Measurements from ENCODE around the gene MPIG6B. TPM values are rescaled to one million over a fixed set of nuclear protein-coding genes. Genes with fewer than 3 reads are reported as not detected.

Gene MPIG6B
- polyA plus RNA-seq, 4 donors: 0.96 to 3.8 (median 1.2) TPM

DNA sequence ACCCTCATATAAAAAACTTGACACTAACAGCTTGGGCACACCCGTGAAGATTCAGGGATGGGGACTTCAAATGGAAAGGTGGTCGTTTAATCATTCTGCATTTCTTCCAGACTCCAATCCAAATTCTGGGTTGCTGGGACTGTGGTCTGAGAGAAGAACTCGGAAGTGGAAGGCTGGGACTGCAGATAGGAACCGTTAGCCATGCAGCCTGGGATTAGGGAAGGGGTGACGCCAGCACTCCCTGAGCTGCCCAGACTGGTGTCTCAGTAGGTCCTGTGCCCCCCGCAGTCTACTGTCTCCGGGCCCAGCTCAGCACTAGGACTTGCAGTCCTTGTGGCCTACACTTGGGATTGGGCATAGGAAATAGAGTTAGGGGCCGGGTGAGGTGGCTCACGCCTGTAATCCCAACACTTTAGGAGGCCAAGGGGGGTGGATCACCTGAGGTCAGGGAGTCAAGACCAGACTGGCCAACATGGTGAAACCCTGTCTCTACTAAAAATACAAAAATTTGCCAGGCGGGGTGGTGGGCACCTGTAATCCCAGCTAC, 13.7 kb downstream of the MPIG6B start:
- DNase-seq (ENCODE audit: low read depth in 4 of 4, low spot score in 3 of 4): no peak

DNA sequence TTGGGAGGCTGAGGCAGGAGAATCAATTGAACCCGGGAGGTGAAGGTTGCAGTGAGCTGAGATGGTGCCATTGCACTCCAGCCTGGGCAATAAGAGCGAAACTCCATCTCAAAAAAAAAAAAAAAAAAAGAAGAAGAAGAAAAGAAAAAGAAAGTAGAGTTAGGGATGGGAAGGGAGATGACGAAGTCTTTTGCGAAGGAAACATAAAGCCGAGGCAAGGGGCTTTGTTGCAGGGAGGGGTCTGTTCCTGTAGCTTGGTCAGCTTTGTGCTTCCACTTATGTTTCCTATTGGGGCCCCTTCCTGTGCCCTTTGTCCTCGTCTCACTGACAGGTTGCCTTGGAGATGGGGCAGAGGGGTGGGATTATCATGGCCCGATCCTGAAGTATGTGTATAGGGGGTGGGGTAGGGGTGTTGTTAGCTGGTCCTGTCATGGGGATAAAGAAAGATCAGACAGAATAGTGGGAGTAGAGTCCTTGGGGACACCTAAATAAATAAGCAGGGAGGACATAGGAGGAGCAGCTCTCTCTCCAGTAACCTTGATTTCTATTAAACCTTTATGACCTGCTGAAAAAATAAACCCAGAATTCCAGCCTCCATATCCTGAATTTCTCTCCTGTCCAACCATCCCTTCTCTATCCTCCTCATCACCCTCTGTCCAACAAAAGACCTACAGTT, 14.3 kb downstream of the MPIG6B start:
- DNase-seq (ENCODE audit: low read depth in 4 of 4, low spot score in 3 of 4): peak in 2 of 4 donors; percentile 31 to 71

DNA sequence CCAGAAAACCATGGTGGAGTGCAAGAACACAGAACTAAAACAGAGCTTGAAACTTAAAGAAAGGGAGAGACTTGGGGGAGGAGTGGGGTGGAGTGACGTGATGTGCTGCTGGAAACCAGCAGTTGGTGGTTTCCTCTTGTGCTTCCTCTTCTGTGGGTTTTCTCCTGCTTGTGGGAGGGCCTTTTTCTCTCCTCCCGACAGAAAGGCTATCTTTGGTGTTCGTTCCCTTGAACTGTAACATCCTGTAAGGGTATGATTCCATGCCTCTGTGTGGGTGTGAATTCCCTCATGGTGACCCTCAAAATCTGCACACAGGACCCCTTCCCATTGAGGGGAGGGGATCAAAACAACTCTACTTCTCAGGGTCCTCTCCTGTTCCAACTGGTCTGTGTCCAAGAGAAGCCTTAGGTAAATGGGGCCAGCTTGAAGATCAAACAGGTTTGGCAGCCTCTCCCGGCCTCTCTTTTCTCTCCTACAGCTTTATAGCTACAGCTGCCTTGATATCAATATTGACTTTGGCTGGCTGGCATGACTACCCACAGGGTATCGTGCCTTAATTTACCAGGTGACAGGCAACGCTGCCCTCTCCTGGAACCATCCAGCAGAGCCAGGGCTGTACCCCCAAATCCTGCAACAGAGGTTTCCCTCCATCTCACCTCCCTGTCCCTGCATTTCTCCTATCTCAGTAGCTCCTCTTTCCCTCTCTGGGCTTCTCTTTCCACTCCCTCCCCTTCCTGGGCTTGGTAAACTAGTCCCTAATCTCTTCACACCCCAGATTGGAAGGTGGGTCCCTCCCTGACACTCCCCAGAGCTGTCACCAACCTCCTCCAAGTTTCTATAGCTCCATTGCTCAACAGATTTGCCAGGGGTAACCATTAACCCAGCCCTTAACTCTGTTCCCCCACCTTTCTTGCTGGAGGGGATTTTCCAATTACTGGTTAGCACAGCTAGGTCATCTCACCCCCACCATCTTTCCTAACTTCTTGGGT, 15.1 kb downstream of the MPIG6B start:
- DNase-seq (ENCODE audit: low read depth in 4 of 4, low spot score in 3 of 4): peak in 2 of 4 donors; percentile 53 to 65

DNA sequence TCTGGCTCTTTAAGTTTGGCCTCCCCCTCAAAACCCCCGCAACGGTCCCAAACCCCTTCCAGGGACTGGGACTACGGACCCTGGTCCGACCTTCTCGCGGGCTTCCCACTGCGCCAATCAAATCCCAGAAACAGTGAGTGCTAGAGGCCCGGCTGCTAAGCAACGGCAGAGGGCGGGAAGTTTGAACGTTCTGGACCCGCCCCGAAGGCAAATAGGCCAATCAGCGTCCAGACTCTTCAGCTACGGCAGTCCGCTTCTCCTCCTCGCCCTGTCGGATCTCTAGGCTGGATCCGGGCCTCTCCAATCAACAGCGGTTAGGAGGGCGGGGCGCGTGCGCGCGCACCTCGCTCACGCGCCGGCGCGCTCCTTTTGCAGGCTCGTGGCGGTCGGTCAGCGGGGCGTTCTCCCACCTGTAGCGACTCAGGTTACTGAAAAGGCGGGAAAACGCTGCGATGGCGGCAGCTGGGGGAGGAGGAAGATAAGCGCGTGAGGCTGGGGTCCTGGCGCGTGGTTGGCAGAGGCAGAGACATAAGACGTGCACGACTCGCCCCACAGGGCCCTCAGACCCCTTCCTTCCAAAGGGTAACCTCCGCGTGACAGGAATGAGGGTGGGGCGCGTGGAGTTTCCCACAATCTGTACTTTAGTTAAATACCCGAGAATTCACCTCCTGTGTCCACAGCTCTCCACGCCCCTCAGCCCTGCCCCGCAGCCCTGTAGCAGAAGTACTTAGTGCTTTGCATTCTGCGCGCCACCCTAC, 16.6 kb downstream of the MPIG6B start, which contains the start of gene MSH5:
TSS of gene MSH5 (plus strand) at position 367 of the 758 bp plus-strand sequence. CDS start 462 bp downstream, outside the sequence.
- peak; percentile 97 to 99 (median 98) for DNase-seq (ENCODE audit: low read depth in 4 of 4, low spot score in 3 of 4)

DNA sequence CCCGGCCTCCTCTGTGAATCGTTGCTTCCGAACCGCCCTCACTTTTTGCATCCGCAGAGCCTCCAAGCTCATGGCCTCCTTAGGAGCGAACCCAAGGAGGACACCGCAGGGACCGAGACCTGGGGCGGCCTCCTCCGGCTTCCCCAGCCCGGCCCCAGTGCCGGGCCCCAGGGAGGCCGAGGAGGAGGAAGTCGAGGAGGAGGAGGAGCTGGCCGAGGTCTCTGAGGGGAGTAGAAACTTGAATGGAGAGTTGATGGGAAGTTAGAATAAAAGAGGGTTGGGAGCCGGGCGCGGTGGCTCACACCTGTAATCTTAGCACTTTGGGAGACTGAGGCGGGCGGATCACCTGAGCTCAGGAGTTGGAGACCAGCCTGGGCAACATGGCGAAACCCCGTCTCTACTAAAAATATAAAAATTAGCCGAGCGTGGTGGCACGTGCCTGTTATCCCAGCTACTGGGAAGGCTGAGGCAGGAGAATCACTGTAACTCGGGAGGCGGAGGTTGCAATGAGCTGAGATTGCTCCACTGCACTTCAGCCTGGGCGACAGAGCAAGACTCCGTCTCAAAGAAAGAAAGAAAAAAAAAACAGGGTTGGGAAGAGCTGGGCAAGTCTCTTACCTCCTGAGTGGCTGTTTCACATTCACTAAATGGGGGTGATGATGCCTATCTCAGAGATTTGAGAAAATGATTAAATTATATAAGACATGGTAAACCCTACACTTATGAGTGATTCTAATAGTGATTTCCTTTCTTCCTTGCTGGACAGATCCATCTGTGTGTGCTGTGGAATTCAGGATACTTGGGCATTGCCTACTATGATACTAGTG, 17.4 kb downstream of the MPIG6B start:
- DNase-seq (ENCODE audit: low read depth in 4 of 4, low spot score in 3 of 4): no peak

DNA sequence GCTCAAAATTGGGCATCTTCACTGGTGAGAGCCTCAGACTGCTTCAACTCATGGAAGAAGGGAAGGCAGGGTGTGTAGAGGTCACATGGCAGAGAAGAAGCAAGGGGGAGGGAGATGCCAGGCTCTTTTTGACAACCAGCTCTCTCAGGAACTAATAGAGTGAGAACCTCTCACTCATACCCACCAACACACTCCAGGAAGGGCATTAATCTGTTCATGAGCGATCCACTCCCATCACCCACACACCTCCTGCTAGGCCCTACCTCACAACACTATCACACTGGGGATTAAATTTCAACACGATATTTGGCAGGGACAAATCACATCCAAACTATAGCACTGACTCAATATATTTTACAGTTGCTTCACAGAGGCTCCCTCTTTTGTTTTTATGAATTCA, 18.6 kb downstream of the MPIG6B start:
- DNase-seq (ENCODE audit: low read depth in 4 of 4, low spot score in 3 of 4): no peak

DNA sequence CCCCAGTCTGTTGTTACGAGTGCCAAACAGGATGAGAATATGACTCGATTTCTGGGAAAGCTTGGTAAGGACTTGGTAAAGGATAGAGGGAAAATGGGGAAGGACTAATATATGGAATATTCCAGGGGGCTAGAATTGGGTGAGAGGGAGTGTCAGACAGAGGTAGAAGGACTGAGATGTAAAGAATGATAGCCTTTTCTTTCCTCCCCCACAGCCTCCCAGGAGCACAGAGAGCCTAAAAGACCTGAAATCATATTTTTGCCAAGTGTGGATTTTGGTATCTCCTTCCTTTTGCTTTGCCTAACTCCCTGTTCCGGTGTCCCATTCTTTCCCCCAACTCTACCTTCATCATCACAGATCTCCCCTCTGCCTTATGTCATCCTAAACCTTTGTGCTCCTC, 19.7 kb downstream of the MPIG6B start:
- no peak for DNase-seq (ENCODE audit: low read depth in 4 of 4, low spot score in 3 of 4)

DNA sequence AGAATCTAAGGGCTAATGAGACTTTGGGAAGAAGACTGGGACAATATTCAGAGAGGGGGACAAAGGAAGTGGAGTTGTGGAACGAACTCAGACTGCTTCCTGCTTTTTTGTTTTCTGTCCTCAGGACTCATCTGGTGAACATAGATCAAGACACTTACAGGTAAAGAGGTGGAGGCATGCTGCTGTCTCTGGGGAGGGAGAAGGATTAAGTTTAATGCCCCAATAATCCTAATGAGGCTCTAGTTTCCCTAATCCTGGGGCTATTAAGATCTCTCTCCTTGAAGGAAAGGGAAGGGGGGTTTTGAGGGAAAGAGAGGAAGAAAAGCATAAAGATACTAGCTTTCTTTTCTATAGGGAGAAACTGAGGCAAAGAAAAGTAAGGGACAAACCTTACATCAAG, 21.2 kb downstream of the MPIG6B start:
- DNase-seq (ENCODE audit: low read depth in 4 of 4, low spot score in 3 of 4): no peak

DNA sequence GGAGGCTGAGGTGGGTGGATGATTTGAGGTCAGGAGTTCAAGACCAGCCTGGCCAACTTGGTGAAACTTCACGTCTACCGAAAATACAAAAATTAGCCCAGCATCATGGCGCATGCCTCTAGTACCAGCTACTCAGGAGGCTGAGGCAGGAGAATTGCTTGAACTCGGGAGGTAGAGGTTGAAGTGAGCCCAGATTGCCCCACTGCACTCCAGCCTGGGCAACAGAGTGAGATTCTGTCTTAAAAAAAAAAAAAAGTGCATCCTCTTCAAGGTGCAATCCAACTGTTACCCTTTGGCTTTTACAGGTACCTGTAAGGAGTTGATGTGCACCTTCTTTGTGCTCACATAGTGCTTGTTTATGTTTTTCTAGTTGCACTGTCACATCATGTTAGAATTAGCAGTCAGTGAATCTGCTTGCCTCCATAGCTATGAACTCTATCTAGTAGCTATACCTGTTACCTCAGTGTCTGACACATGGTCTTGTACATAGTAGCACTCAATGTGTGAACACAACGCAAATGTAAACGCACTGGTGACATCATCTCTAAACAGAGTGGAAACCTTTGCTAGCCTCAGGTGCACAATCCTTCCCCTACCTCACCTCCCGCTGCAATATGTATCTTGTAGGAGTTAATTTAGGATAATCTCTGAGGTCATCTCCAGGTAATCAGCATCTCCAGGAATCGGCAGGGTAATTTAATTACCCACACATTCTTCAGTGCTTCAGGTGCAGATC, 26.3 kb downstream of the MPIG6B start:
- no peak for DNase-seq (ENCODE audit: low read depth in 4 of 4, low spot score in 3 of 4)

DNA sequence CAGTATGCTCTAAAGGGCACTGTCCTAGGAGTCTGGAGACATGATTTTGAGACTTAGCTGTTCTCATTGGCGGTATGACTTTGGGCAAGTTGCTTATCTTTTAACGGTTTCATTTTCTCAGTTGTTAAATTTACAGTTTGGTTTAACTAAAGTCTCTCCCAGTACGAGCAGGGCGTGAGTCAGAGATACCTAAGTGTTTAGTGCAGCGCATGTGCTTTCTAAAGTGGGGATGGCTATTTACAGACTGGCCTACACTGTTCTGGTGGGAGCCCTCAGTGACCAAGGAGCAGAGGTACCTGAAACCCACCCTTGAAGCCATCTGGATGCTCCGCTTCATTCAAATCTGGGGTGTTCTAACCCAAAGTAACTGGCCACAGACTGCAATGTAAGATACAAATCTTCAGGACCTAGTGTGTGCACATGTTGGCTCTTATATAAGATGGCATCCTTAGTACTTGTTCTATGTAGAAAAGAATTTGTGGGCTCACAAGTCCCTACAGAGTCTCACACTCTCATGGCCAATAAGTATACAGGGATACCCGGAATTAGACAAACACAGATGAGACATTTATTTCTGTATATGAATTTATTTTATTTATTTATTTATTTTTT, 27.3 kb downstream of the MPIG6B start:
- no peak for DNase-seq (ENCODE audit: low read depth in 4 of 4, low spot score in 3 of 4)

DNA sequence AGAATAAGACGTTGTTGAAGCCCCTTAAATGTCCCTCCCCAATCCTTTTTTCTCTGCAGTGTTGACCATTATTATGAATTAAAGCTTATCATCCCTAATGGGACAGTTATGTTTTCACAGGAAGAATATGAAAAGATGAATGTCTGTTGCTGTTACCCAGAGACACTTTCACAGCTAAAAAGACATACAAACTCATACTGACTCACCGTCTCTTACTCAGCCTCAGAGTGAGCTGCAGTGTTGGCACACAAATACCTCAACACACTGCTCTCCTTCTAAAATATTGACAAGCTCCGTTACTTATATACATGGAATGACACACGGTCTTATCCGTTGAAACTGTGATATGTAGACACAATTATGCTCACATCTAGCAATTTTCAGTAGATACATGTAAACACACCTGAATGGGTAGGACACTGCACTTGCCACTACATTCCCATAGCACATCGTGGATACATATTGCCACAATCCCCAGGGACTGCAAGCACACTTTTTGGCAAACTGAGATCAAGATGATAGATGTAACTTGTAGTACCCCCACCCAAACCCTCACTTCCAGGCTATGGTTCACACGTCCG, 29.7 kb downstream of the MPIG6B start:
- DNase-seq (ENCODE audit: low read depth in 4 of 4, low spot score in 3 of 4): no peak

DNA sequence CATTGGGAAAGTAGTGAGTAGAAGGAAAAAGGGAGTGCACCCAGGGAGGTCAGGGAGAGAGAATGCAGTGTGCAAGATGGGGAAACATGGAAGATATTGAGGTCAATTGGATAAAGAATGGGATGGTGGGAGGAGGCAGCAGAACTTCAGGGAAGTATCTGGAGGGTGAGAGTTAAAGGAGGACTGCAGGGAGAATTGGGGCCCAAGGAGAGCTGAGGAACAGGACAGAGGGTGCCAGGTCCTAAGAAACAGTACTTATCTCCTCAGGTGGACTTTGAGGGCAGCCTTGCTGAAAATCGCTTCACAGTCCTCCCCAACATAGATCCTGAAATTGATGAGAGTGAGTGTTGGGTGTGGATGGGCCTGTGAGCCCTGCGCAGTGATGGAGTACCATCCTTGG, 35.1 kb downstream of the MPIG6B start:
- DNase-seq (ENCODE audit: low read depth in 4 of 4, low spot score in 3 of 4): no peak

DNA sequence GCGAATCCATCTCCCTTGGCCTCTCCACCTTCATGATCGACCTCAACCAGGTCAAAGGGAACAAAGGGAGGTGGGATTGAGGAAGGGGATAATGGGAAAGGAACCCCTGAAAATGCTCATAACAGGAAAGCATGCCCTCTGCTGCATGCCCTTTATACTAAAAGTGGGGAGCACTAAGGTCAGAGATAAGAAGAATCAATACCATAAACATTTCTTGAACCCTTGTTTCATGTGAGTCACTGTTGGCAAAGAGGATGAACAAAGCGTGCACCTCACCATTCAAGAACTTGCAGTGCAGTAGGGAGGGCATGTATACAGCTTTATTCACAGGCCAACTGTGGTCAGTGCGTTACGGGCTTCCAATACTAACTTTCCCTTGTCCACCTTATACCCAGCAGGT, 37.6 kb downstream of the MPIG6B start:
- no peak for DNase-seq (ENCODE audit: low read depth in 4 of 4, low spot score in 3 of 4)

DNA sequence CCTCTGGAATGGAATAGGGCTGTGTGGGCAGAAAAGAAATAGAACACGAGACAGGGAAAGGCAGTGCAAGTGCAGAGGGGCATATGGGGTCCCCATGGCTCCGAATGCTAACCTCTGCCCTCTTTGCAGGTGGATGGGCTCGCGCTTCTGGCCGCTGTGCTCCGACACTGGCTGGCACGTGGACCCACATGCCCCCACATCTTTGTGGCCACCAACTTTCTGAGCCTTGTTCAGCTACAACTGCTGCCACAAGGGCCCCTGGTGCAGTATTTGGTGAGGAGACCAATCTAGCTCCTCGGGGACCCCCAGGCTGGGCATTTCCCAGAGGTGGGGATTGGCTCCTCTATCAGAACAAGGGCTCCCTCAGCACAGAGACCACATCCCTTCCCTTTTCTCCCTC, 38.2 kb downstream of the MPIG6B start:
- DNase-seq (ENCODE audit: low read depth in 4 of 4, low spot score in 3 of 4): no peak

DNA sequence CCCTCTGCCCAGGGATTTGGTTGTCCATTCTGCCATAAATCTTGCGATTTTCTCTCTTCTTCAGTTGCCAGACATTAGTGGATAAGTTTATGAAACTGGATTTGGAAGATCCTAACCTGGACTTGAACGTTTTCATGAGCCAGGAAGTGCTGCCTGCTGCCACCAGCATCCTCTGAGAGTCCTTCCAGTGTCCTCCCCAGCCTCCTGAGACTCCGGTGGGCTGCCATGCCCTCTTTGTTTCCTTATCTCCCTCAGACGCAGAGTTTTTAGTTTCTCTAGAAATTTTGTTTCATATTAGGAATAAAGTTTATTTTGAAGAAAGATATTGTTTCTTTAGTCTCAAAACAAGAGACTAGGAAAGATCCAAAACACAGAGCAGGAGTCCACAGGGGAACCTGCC, 39.2 kb downstream of the MPIG6B start, which contains the start of gene SAPCD1:
TSS of gene SAPCD1 (plus strand) at position 301 of the 400 bp plus-strand sequence. CDS start 399 bp downstream, outside the sequence.
- DNase-seq (ENCODE audit: low read depth in 4 of 4, low spot score in 3 of 4): no peak

DNA sequence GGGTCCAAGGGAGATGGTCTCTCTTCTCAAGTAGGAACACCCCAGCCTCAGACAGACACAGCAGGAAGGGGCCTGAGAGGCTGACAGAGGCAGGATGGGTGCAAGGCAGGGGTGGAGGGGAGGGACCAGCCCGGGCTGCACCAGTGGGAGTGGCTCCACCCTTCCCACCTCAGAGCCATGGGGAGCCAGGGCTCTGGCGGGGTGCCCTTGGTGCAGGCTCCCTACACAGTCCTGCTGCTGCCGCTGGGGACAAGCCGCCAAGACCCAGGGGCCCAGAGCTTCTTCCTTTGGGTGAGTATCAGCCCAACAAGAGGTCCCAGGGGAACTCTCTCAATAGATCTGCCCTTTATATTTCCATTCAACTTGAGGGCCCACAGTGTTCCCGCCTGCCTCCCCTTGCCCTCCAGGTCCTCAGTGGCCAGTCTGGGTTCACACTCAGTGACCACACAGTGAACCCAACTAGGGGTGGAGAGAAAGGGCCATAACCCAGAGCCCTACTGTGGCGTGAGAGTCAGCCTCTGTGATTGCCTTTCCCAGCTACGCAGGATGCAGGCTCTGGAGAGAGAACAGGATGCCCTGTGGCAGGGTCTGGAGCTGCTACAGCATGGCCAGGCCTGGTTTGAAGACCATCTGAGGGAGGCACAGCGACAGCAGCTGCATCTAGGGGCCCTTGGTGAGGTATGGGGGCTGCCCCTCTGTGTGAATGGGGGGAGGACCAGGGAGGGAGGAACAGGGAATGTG, 39.9 kb downstream of the MPIG6B start:
- no peak for DNase-seq (ENCODE audit: low read depth in 4 of 4, low spot score in 3 of 4)

DNA sequence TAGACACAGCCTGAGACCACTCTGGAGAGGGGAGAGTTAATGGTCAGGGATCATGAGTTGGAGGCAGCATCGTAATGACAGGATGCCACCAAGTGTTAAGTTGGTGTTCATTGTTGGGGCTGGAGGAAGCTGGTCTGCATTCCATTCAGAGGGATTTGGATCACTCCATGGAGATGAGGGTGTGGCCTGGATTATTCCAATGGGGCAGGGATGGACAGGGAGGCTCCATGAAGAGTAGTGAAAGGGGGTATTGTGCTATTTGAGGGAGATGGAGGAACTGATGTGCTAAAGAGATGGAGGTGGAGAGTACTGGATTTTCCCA, 40.4 kb downstream of the MPIG6B start:
- peak in 1 of 4 donors; percentile 22 for DNase-seq (ENCODE audit: low read depth in 4 of 4, low spot score in 3 of 4)

DNA sequence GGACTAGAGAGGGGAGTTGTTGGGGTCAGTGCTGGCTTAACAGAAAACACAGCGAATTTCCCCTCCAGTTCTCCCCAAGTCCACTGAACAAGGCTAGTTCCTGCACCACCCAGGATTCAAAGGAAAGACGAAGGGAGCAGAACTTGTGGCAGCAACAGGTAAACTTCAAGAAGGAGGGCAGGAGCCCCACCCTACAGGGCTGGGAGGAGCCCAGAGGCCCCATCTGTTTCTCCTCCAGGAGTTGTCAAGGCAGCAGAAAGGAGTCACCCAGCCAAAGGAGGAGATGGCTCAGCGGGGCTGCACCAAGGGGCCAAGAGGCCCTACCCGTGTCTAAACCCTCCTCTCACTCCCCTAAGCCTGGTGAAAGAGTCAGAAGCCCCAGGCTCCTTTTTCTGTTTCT, 41.0 kb downstream of the MPIG6B start:
- DNase-seq (ENCODE audit: low read depth in 4 of 4, low spot score in 3 of 4): no peak

All from right renal pelvis (tissue), 4 donors.